ENCODE measurements around the gene MGARP.
"Not testable (repeated sequence)": the region's sequence is repeated elsewhere in the genome, so short reads cannot be mapped to it uniquely, and the experiment has no call there.

Gene MGARP

DNA sequence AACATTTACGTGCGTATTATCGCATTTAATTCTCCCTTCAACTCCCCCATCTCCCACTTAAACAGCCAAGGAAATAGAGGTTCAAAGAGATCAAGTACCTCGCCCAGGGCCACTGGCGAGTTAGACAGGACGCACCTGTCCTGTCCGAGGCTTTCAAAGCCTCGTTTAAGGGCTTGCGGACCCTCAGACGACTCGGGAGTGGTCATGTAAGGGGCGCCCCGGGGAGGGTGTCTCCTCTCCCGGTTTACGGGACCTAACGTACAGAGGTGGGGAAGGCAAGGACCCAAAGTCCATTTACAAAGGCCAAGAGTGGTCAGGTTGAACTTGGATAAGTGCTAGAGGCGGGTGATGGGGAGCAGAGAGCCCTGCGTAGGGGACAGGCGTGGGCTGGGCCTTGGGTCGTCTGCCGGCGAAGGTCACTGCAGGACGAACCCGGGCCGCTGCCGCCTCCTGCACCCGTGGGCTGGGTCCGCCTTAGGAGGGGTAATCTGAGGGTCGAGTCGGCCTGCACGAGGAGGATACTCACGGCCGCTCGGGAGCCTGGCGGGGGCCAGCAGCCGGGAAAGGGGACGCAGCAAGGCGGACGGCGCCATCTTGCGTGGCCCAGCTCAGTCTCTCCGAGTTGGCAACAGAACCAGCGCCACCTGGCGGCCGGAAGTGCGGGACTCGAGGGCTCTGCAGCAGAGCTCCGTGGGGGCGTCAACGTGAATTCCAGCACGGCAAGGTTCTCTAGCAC is 15.3 kb upstream of the MGARP start:
- DNase-seq, result peak; percentile 92

- DNase-seq, result no peak
These were observed 6.2 kb upstream of the MGARP start for GRCh38 chr4:139286186-139286698.

GRCh38 chr4:139282721-139283075 is 2.7 kb upstream of the MGARP start:
- no peak for DNase-seq

- DNase-seq, result no peak
These were observed 2.2 kb upstream of the MGARP start for GRCh38 chr4:139282065-139282720.

DNA sequence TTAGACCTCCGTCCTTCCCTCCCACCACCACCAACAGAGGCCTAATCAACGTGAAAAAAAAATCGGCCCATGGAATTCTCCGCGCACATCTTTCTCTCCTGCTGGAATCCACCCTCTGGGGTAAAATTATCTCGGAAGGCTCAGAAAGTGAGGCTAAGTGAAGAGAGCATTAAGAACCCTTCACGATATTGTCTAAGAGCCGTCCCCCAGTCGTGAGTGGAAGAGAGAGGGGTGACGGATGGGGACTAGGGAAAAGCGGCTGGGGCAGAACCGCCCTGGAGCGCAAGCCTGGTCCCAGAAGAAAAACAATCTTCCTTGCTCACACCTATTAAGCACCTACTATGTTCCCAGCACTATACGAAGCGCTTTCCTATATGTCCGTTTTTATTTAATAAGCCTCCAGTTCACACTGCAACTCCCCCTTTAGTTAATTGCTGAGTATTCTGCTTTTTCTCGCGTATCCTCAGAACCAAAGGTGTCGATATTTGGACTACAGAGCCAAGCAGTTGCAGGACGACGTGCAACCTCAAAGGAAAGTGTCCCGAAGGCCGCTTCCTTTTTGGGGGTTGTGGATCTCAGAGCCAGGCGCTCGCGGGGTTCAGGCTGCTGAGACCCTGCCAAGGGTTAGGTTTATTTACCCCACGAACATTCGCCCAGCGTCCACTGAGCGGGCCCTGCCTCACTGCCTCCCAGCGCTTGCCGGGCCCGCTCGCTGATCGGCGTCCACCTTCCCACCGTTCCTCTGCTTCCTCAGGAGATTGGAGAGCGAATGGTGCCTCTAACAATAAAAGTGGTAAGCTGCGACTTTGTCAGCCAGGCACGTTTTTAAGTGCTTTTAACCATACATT is 889 bp downstream of the MGARP start:
- no peak for DNase-seq

DNA sequence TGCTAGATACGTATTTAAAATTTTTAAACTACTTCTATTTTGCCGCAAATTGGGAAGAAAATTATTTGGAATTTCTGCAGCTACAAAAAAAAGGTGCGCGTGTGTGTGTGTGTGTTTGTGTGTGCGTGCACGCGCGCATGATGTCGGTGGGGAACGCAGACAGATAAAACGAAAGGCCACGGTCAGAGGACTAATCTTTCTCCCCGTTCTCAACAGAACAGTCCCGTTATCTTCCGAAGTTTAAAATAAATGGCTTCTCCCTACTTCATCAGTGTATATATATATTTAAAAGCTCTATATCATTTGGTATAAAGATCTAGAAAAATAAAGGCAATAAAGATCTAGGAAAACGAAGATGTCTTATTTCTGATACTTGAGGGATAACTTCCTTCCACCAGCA is 1.5 kb downstream of the MGARP start:
- DNase-seq, result no peak

GRCh38 chr4:139275281-139275735 is 4.7 kb downstream of the MGARP start:
- DNase-seq, result no peak

- no peak for DNase-seq
These were observed 5.2 kb downstream of the MGARP start for GRCh38 chr4:139274790-139275189.

- DNase-seq, result no peak
These were observed 6.2 kb downstream of the MGARP start for GRCh38 chr4:139273835-139274234.

DNA sequence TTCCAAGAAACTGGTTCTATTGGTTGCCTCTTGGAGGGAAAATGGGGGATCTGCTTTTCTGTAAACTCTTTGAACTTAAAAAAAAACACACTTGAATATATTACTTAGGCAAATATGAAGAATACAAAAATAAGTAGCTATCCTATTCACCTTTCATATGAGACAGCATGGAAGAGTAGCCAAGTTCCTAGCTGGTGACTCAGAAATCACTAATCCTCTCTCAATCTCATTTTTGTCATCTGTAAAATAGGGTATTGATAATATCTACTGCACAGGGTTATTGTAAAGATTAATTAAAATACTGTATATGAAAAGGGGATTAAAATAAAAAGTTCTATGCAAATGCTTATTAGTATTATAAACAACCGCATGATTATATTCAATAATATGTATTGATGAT is 12.7 kb downstream of the MGARP start:
- no peak for DNase-seq

GRCh38 chr4:139266583-139267257 is 13.3 kb downstream of the MGARP start:
- no peak for DNase-seq

DNA sequence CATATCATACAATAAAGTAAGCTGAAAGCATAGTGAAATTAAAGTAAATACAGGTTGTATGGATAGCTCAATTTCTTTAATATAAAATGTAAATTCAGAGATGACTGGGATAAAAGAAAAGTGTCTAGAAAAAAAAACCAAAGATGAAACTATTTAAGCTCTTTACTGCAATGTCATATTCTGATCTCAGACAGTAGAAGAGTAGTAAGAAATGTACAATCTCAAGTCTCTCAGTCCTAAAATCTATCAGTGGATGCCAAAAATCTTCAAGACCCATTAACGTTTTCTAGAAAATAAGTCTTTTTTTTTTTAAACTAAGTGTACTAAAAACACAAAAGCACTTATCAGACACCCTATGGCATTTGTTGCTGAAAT is 13.8 kb downstream of the MGARP start:
- DNase-seq, result no peak

DNA sequence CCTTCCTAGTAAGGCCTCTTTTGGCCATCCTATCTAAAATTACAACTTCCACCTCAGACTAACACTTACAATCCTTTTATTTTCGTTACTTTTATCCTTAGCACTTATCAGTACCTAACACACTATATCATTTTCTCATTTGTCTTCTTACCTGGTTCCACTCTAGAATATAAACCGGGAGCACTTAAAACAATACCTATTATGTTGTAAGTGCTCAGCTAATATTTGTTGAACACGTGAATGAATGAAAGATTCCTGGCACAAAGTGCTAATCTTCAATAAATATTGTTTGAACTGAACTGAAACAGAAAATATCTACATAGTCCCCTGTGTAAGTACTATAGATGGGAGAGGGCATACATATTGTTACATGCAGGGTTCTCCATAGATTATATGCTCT is 14.4 kb downstream of the MGARP start:
- DNase-seq, result no peak

DNA sequence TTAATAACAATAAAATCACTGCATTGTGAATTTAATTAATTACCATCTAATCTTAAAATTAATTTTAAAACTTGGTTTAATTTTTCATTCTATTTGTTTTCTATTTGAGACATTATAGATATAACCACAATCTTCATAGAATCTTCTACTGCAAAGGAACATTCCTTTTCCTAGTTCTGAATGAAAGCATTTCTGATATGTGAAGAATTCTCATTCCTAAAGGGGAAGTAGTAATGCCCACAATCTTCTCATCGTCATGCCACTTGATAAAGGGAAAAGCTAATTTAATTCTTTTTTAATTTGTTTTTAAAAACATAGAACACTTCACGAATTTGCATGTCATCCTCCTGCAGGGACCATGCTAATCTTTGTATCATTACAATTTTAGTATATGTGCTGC is 23.7 kb downstream of the MGARP start:
- DNase-seq, result no peak

DNA sequence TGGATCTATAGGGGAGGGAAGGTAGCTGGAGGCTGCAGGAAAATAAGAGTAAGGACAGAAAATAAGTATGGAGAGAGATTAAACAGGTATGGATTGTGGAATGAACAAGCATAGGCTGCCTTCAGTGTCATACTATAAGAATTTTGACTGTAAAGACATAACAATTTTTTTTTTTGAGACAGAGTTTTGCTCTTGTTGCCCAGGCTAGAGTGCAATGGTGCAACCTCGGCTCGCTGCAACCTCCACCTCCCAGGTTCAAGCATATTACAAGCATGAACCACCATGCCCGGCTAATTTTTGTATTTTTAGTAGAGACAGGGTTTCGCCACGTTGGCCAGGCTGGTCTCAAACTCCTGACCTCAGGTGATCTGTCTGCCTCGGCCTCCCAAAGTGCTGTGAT is 24.4 kb downstream of the MGARP start:
- not testable (repeated sequence) for DNase-seq

DNA sequence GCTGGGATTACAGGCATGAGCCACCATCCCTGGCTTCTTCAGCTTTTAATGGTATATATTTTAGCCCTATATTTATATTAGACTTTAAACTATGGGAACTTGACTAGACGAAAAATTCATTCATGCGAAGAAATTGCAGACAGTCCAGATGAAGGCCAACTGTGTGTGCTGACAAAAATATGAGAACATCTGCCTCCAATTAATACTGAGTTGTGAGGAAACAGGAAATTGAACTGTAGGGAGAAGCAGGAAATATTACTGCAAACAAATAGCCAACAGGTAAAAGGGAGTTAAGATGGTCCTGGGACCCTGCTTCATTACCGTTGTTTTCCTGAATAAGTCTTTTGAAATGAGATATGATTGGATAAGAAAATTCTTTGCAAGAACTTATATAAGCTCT is 26.3 kb downstream of the MGARP start:
- no peak for DNase-seq

DNA sequence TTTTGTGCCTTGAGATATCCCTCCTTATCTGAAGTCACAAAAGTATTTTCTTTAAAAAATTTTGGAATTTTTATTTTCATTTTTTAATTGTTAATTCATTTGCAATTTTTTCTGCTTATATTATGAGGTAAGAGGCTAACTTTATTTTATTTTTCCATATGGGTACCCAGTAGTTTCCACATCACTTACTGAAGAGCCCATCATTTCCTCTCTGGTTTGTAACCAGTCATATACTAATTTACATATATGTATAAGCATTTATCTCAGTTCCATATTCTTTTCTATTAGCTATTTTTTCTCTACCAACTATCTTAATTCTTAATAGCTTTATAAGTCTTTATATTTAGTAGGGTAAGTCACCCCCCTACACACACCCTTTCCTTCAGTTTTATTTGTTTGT is 27.0 kb downstream of the MGARP start:
- DNase-seq, result no peak

GRCh38 chr4:139247700-139248238 is 32.3 kb downstream of the MGARP start:
- no peak for DNase-seq

- DNase-seq, result no peak
These were observed 32.8 kb downstream of the MGARP start for GRCh38 chr4:139247241-139247640.

DNA sequence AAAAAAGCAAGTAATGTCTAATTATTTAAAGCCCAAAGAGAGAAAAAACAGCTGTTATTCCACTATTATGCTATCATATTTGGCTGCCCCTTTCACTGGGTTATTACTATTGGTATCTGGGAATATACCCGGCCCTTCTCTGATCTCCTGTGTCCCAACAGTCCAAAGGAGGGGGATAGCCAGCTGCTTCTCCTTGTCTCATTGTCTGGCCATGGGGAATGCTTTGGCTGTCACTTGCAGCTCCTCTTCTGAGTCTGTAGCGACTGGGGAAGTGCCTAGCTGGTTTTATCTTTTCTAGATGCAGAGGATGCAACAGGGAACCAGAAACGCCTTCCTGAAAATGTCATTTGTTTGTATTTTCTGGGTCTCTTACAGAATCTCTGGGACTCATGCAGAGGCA is 33.9 kb downstream of the MGARP start:
- DNase-seq, result no peak

GRCh38 chr4:139245590-139245989 is 34.4 kb downstream of the MGARP start:
- DNase-seq, result no peak

DNA sequence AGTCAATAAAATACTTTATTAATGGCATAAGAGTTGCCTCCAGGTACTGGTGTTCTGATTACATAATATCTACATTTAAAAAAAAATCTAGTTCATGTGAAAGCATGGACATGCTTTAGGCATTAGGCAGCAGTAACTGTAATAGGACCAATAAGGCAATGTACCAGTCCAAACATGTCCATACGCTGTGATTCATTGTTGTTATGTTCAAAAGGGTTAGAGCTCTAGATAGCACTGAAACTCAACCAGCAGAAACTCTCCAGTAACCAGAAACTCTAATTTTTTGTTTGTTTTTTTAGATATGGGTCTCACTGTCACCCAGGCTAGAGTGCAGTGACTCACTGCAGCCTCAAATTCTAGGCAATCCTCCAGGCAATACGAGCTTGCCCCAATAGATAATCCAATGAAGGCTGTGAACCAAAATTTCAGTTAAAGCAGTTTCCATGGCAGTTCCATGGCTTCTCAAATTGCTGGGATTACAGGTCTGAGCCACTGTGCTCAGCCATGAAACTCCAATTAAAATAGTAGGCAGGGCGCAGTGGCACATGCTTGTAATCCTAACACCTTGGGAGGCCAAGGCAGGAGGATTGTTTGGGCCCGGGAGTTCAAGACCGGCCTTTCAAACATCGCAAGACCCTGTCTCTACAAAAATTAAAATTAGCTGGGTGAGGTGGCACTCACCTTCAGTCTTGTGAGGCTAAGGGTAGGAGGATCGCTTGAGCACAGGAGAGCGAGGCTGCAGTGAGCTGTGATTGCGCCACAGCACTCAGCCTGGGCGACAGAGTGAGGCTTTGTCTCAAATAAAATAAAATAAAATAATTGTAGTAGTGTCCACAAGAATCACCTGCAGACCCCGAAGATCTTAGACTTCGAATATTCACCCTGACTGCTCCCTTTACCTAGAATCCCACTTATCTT is 36.3 kb downstream of the MGARP start:
- DNase-seq, result no peak
